Trophoblast cell (in vitro differentiated cells and primary cell): ENCODE measurements around the gene APBA2.
A peak's percentile ranks its signal among the peaks of the same experiment; 100 is the strongest.

Experiments used
- DNase-seq, 2 donors: peaks; one replicate each; pipeline ENCODE4 v3.0.0-alpha.2; 2016
- H2AFZ ChIP-seq: 2 replicates; pipeline ENCODE4 v1.6.1; 2013; ENCODE audit warnings: low read length, moderate library complexity, mild to moderate bottlenecking; ENCODE audit not compliant: insufficient read depth, poor library complexity
- H2AK5ac ChIP-seq: 2 replicates; pipeline ENCODE4 v1.6.1; 2013; ENCODE audit warnings: mild to moderate bottlenecking, low read length
- H2BK120ac ChIP-seq: 2 replicates; pipeline ENCODE4 v1.6.1; 2013; ENCODE audit warnings: low read length, mild to moderate bottlenecking, moderate library complexity; ENCODE audit not compliant: insufficient read depth, poor library complexity
- H2BK12ac ChIP-seq: 2 replicates; pipeline ENCODE4 v1.6.1; 2013; ENCODE audit warnings: mild to moderate bottlenecking, low read length, moderate library complexity
- H2BK5ac ChIP-seq: 2 replicates; pipeline ENCODE4 v1.6.1; 2013; ENCODE audit warnings: low read length, low read depth, moderate library complexity, mild to moderate bottlenecking; ENCODE audit not compliant: poor library complexity
- H3K14ac ChIP-seq: 2 replicates; pipeline ENCODE4 v1.6.1; 2013; ENCODE audit warnings: mild to moderate bottlenecking, low read length
- H3K18ac ChIP-seq: 2 replicates; pipeline ENCODE4 v1.6.1; 2013; ENCODE audit warnings: mild to moderate bottlenecking, low read length
- H3K23ac ChIP-seq: 2 replicates; pipeline ENCODE4 v1.6.1; 2013; ENCODE audit warnings: low read length
- H3K27ac ChIP-seq: 2 replicates; pipeline ENCODE4 v1.5.1; 2013; ENCODE audit warnings: low read depth, mild to moderate bottlenecking, inconsistent platforms, low read length, moderate library complexity
- H3K27me3 ChIP-seq: 2 replicates; pipeline ENCODE4 v1.6.1; 2013; ENCODE audit warnings: inconsistent platforms, mild to moderate bottlenecking, low read length, moderate library complexity; ENCODE audit not compliant: insufficient read depth
- H3K36me3 ChIP-seq, 2 experiments: 1 replicate in 1 of 2; 2 replicates in 1 of 2; pipeline ENCODE4 v1.6.1; 2013; ENCODE audit warnings: low read length in 2 of 2, mild to moderate bottlenecking in 2 of 2, moderate library complexity in 1 of 2; ENCODE audit not compliant: insufficient read depth in 2 of 2, control insufficient read depth in 1 of 2
- H3K4ac ChIP-seq: 2 replicates; pipeline ENCODE4 v1.6.1; 2013; ENCODE audit warnings: low read depth, mild to moderate bottlenecking, low read length, moderate library complexity
- H3K4me1 ChIP-seq, 2 experiments: 1 replicate in 1 of 2; 2 replicates in 1 of 2; pipeline ENCODE4 v1.6.1; 2013; ENCODE audit warnings: low read length in 2 of 2, mild to moderate bottlenecking in 2 of 2, moderate library complexity in 1 of 2; ENCODE audit not compliant: insufficient read depth in 2 of 2, control insufficient read depth in 1 of 2
- H3K4me2 ChIP-seq: 2 replicates; pipeline ENCODE4 v1.6.1; 2013; ENCODE audit warnings: inconsistent platforms, mild to moderate bottlenecking, low read length, moderate library complexity
- H3K4me3 ChIP-seq: 2 replicates; pipeline ENCODE4 v1.5.1; 2013; ENCODE audit warnings: mild to moderate bottlenecking, low read depth, low read length, inconsistent platforms
- H3K79me1 ChIP-seq: one replicate; pipeline ENCODE4 v1.6.1; 2013; ENCODE audit warnings: low read length
- H3K79me2 ChIP-seq: 2 replicates; pipeline ENCODE4 v1.6.1; 2013; ENCODE audit warnings: low read length, mild to moderate bottlenecking; ENCODE audit not compliant: control insufficient read depth, insufficient read depth, poor library complexity
- H3K9ac ChIP-seq: 2 replicates; pipeline ENCODE4 v1.6.1; 2013; ENCODE audit warnings: mild to moderate bottlenecking, low read length
- H3K9me3 ChIP-seq: 2 replicates; pipeline ENCODE4 v1.6.1; 2013; ENCODE audit warnings: low read depth, mild to moderate bottlenecking, control low read depth, inconsistent platforms, low read length; ENCODE audit not compliant: insufficient read depth
- H4K12ac ChIP-seq: 2 replicates; pipeline ENCODE4 v1.6.1; 2013; ENCODE audit warnings: low read depth, mild to moderate bottlenecking, low read length, moderate library complexity
- H4K8ac ChIP-seq: 2 replicates; pipeline ENCODE4 v1.6.1; 2013; ENCODE audit warnings: low read depth, mild to moderate bottlenecking, low read length, moderate library complexity
- H4K91ac ChIP-seq: one replicate; pipeline ENCODE4 v1.6.1; 2013; ENCODE audit warnings: low read depth, mild to moderate bottlenecking, low read length, moderate library complexity
- WGBS: extraction: QIAGEN DNeasy Blood & Tissue Kit; methylation state at CpG from one replicate; pipeline ENCODE4 v1.1.7; 2013; ENCODE audit warnings: missing lambda C conversion rate; ENCODE audit not compliant: insufficient read length, insufficient coverage; ENCODE audit errors: extremely low coverage; 5-methylcytosine and 5-hydroxymethylcytosine counted together

APBA2 gene

DNA sequence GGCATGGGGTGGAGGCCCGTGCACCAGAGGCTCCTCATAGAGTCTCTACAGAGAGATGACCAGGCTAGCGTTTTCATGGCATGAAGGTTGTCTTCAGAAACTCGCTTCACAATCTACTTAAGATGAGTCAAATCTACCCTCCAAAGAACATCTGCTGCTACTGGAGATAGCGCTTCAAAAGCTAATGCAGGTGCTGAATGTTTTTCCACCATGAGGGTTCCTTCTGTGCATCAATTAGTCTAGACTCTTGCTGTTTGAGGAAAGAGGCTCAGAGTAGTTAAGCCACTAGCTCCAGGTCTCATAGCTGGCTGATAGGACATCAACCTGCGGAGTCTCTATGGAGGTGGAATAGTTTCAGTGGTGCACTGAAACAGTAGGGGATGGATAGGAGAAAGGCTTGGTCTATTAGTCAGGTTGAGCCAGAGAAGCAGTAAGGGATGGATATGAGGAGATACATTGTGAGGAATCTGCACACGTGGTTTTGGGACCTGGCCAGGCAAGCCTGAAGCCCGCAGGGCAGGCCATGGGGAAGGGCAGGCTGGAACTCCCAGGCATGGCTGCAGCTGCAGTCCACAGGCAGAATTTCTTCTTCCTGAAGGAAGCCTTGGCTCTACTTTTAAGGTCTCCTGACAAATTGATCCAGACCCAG lies 117.5 kb downstream of the APBA2 start:
- H4K8ac ChIP-seq, result no peak overlapping the region
- no peak overlapping the region for H2BK12ac ChIP-seq
- no peak overlapping the region for H3K18ac ChIP-seq
- no peak overlapping the region for H3K27ac ChIP-seq
- no peak overlapping the region for H4K91ac ChIP-seq
- no peak overlapping the region for H2BK120ac ChIP-seq
- no peak overlapping the region for H2BK5ac ChIP-seq
- no peak overlapping the region for H3K23ac ChIP-seq
- H2AFZ ChIP-seq, result no peak overlapping the region
- peak; percentile 27 to 49 for DNase-seq
- H3K79me2 ChIP-seq, result no peaks in the 10 kb centered on the region
- H3K36me3 ChIP-seq, result no peaks in the 10 kb centered on the region
- no peaks in the 10 kb centered on the region for H3K27me3 ChIP-seq
- H2AK5ac ChIP-seq, result no peak overlapping the region
- H3K4me1 ChIP-seq, result no peaks in the 10 kb centered on the region
- no peaks in the 10 kb centered on the region for H3K79me1 ChIP-seq
- H3K4me2 ChIP-seq, result no peak overlapping the region
- no peak overlapping the region for H4K12ac ChIP-seq
- no CpG with 5 or more reads among the region's 7 CpGs for WGBS
- H3K14ac ChIP-seq, result no peak overlapping the region
- peaks cover 2% of the 10 kb centered on the region for H3K9me3 ChIP-seq
- no peak overlapping the region for H3K9ac ChIP-seq
- H3K4me3 ChIP-seq, result no peak overlapping the region
- H3K4ac ChIP-seq, result no peak overlapping the region

DNA sequence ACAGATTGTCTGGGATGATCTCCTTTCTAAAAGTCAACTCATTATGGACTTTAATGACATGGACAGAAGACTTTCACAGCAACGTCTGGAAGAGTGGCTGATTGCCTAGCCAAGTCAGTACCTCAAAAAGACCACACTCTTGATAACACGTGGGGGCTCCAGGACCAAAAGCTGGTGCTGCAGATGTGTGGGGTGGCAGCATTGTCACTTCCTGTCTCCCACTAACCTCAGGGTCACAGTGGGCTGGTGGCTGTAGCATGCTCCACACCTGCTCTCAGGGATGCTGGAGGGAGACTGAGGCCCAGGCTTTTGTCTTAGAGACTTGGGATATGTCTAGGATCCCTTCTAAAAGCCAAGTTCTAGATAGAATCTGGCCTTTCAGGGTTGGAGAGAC lies 118.1 kb downstream of the APBA2 start:
- no peak overlapping the region for H4K8ac ChIP-seq
- H3K9ac ChIP-seq, result no peak overlapping the region
- H3K23ac ChIP-seq, result no peak overlapping the region
- H3K4me1 ChIP-seq, result no peaks in the 10 kb centered on the region
- H3K79me2 ChIP-seq, result no peaks in the 10 kb centered on the region
- no peaks in the 10 kb centered on the region for H3K79me1 ChIP-seq
- peaks cover 2% of the 10 kb centered on the region for H3K9me3 ChIP-seq
- no peaks in the 10 kb centered on the region for H3K36me3 ChIP-seq
- no peak overlapping the region for H2AK5ac ChIP-seq
- no peak overlapping the region for H3K4ac ChIP-seq
- no peak overlapping the region for H2AFZ ChIP-seq
- no peak overlapping the region for H4K12ac ChIP-seq
- no CpG with 5 or more reads among the region's 2 CpGs for WGBS
- no peak for DNase-seq
- H4K91ac ChIP-seq, result no peak overlapping the region
- H2BK12ac ChIP-seq, result no peak overlapping the region
- H3K27me3 ChIP-seq, result no peaks in the 10 kb centered on the region
- no peak overlapping the region for H2BK120ac ChIP-seq
- H2BK5ac ChIP-seq, result no peak overlapping the region
- no peak overlapping the region for H3K4me3 ChIP-seq
- no peak overlapping the region for H3K27ac ChIP-seq
- H3K14ac ChIP-seq, result no peak overlapping the region
- no peak overlapping the region for H3K4me2 ChIP-seq
- H3K18ac ChIP-seq, result no peak overlapping the region

DNA sequence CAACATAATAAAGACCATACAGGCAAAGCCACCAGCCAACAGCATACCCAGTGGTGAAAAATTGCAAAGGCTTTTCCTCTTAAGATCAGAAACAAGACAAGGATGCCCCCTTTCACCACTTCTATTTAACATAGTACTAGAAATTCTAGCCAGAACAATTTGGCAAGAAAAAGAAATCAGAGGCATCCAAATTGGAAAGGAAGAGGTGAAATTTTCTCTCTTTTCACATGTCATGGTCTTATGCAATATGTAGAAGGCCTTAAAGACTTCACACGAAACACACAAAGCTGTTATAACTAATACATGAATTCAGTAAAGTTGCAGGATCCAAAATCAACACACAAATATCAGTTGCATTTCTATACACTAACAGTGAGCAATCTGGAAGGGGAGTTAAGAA lies 120.2 kb downstream of the APBA2 start:
- no peak overlapping the region for H3K4ac ChIP-seq
- H3K36me3 ChIP-seq, result no peaks in the 10 kb centered on the region
- no CpG with 5 or more reads among the region's 1 CpG for WGBS
- no peak overlapping the region for H3K18ac ChIP-seq
- no peak overlapping the region for H3K4me3 ChIP-seq
- peaks cover 2% of the 10 kb centered on the region for H3K9me3 ChIP-seq
- H2BK12ac ChIP-seq, result no peak overlapping the region
- no peak for DNase-seq
- no peak overlapping the region for H3K27ac ChIP-seq
- H2AK5ac ChIP-seq, result no peak overlapping the region
- no peaks in the 10 kb centered on the region for H3K79me2 ChIP-seq
- no peak overlapping the region for H3K14ac ChIP-seq
- H4K12ac ChIP-seq, result no peak overlapping the region
- H3K27me3 ChIP-seq, result no peaks in the 10 kb centered on the region
- no peak overlapping the region for H3K23ac ChIP-seq
- H2AFZ ChIP-seq, result no peak overlapping the region
- H3K79me1 ChIP-seq, result no peaks in the 10 kb centered on the region
- no peak overlapping the region for H2BK120ac ChIP-seq
- H4K91ac ChIP-seq, result no peak overlapping the region
- H4K8ac ChIP-seq, result no peak overlapping the region
- no peak overlapping the region for H2BK5ac ChIP-seq
- no peaks in the 10 kb centered on the region for H3K4me1 ChIP-seq
- H3K4me2 ChIP-seq, result no peak overlapping the region
- no peak overlapping the region for H3K9ac ChIP-seq

DNA sequence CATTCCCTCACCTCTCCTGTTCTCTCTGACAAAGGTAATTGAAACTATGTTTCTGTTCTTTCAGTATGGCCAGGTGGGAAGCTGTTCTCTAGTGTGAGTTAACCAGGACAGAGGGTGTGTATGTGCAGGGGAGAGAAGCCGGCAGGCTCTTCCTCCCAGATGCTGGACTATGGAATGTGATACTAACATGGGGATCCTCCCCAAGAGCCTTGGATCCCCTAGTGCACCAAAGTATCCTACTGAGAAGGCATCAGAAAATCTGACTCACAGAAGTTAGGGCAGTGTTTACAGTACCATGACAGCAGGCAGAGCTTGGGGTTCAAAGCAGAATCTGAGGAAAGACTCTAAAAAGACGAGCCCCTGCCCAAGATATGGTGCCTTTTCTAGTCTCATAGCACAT lies 123.1 kb downstream of the APBA2 start:
- DNase-seq, result no peak
- Histone ChIP-seq H4K8ac (no peak overlapping the region), H3K27me3 (no peaks in the 10 kb centered on the region), H3K79me1 (no peaks in the 10 kb centered on the region), H3K4me3 (no peak overlapping the region), H4K91ac (no peak overlapping the region), H3K27ac (no peak overlapping the region), H3K18ac (no peak overlapping the region), H2AFZ (no peak overlapping the region), H2BK5ac (no peak overlapping the region), H2BK120ac (no peak overlapping the region), H3K9ac (no peak overlapping the region), H3K4me2 (no peak overlapping the region), H3K14ac (no peak overlapping the region), H2AK5ac (no peak overlapping the region), H3K4me1 (no peaks in the 10 kb centered on the region), H3K36me3 (no peaks in the 10 kb centered on the region), H2BK12ac (no peak overlapping the region), H4K12ac (no peak overlapping the region), H3K4ac (no peak overlapping the region), H3K23ac (no peak overlapping the region), H3K79me2 (no peaks in the 10 kb centered on the region), H3K9me3 (no peaks in the 10 kb centered on the region)
- no CpG with 5 or more reads among the region's 2 CpGs for WGBS
